AG04450 (cell line): ENCODE measurements around the gene PHC2. TPM values are rescaled to one million over a fixed set of nuclear protein-coding genes. Genes with fewer than 3 reads are reported as not detected.

Experiments
- CTCF ChIA-PET: fragments of 300-600, 350-600 bp; formaldehyde crosslinking; extraction: SDS; loops from one replicate; lab custom pipeline; 2022; ENCODE audit warnings: antibody characterized with exemption, inconsistent platforms; lab: Charles Lee
- POLR2A ChIA-PET: fragments of 350-600 bp; formaldehyde crosslinking; extraction: SDS; loops from one replicate; lab custom pipeline; 2021; ENCODE audit warnings: antibody characterized with exemption, inconsistent platforms; lab: Yijun Ruan, JAX
- DNase-seq: peaks from one replicate; pipeline ENCODE4 v3.0.0-alpha.2; 2011; ENCODE audit warnings: low read depth, low spot score
- H3K27ac ChIP-seq: one replicate; pipeline ENCODE4 v1.5.1; 2012; ENCODE audit warnings: low read depth, low read length, control low read depth
- H3K27me3 ChIP-seq: one replicate; pipeline ENCODE4 v1.6.0; 2012; ENCODE audit warnings: low read length; ENCODE audit not compliant: control insufficient read depth, insufficient read depth
- H3K4me3 ChIP-seq: 2 replicates; pipeline ENCODE4 v1.5.1; 2011; ENCODE audit warnings: mild to moderate bottlenecking, low read depth, low read length, control low read depth
- H3K9me3 ChIP-seq: 2 replicates; pipeline ENCODE4 v1.5.1; 2012; ENCODE audit warnings: low read length; ENCODE audit not compliant: control insufficient read depth, insufficient read depth
- polyA plus RNA-seq: library from polyadenylated mRNA; depleted of rRNA; stranded (reverse); fragments of >200 nt; gene quantifications from 2 replicates; pipeline ENCODE4 v1.2.3, GENCODE V29; 2011
- TF ChIP-seq, protein P1 (sequence below): IDR thresholded peaks from 2 replicates; pipeline ENCODE4 v1.5.1; 2011; ENCODE audit warnings: low read depth, low read length, control low read depth, inconsistent platforms

The PHC2 gene
- polyA plus RNA-seq, 1 experiment, result 47.1 TPM

DNA sequence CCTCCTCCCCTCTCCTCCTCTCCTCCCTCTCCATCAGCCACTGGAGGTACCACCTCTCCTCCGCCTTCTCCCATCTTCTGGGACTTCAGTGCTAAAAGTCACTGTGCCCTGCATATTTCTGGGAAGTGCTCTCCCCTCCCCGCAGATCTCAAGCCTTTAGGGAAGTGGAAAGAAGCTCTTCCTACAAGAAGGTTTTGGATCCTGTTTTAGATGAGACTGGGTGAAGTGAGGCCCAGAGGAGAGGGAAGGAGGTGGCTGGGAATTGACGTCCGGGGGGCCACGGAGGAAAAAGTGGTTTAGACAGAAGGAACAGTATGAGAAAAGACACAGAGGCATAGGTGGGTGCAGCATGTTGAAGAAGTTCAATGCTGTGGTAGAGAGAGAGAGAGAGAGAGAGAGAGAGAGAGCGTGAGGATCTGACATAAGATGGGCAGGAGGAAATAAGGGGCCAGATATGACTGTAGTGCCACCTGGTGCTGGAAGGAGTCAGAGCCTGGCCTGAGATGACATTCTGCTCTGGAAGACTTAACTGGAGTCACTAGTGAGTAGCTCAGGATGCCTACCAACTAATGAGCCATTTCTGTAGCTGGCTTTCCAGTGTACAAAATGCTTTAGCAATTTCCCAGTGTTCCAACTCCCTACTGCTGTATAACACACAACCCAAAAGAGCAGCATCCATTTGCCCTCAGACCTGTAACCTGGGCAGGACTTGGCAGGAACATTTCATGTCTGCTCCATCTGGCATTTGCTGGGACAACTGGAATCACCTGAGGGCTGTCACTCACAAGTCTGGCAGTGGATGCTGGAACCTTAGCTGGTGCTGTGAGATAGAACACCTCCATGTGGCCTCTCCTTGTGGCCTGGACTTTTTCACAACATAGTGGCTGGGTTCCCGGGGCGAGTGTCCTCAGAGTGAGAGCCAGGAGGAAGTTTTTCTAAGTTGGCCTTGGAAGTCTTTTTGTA lies 24.9 kb upstream of the PHC2 start:
- peak; percentile 72 for DNase-seq
- Histone ChIP-seq H3K27ac (no peak overlapping the region), H3K27me3 (no peaks in the 10 kb centered on the region), H3K9me3 (no peaks in the 10 kb centered on the region; the same call in 1 of the 2 replicates), H3K4me3 (no peak overlapping the region)
- CTCF ChIA-PET, result interaction anchor here (0.6 to 2.7 kb wide), 35 partner anchors 8 to 954 kb away, joined by 3 to 24 read pairs (median 4); no protein-coding TSS in a partner anchor
- TF ChIP-seq, protein P1, sequence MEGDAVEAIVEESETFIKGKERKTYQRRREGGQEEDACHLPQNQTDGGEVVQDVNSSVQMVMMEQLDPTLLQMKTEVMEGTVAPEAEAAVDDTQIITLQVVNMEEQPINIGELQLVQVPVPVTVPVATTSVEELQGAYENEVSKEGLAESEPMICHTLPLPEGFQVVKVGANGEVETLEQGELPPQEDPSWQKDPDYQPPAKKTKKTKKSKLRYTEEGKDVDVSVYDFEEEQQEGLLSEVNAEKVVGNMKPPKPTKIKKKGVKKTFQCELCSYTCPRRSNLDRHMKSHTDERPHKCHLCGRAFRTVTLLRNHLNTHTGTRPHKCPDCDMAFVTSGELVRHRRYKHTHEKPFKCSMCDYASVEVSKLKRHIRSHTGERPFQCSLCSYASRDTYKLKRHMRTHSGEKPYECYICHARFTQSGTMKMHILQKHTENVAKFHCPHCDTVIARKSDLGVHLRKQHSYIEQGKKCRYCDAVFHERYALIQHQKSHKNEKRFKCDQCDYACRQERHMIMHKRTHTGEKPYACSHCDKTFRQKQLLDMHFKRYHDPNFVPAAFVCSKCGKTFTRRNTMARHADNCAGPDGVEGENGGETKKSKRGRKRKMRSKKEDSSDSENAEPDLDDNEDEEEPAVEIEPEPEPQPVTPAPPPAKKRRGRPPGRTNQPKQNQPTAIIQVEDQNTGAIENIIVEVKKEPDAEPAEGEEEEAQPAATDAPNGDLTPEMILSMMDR, result peak; percentile 82
- POLR2A ChIA-PET, result interaction anchor here (0.5 to 0.9 kb wide), 5 partner anchors 64 to 523 kb away, joined by 3 to 9 read pairs (median 4); no protein-coding TSS in a partner anchor

DNA sequence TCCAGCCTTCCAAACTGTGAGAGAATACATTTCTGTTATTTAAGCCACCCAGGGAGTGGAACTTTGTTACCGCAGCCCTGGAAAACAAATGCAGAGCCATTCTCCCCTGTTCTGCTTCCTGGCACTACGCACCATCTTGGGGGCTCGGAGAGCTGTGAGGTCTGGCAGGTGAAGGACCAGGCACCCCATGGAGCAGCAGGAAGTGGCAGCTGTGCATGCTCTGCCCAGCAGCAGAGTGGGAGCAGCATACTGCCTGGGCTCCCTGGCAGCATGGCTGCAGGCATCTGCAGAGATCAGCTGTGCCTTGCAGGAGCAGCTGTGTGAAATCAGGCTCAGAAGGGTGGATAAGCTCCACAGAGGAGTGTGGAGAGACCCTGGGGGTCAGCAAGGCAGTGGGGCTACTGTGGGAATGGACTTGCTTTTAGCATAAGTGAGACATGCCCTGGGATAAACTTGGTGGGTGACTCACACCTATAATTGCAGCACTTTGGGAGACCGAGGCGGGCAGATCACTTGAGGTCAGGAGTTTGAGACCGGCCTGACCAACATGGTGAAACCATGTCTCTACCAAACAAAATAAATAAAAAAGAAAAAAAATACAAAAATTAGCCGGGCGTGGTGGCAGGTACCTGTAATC lies 23.9 kb upstream of the PHC2 start:
- DNase-seq, result no peak
- TF ChIP-seq, protein P1, result no peak
- ChIA-PET POLR2A (interaction anchor here (0.8 to 0.9 kb wide), 3 partner anchors 66 to 632 kb away, joined by 3 to 9 read pairs (median 4); no protein-coding TSS in a partner anchor), CTCF (interaction anchor here (0.6 to 2.7 kb wide), 17 partner anchors 10 to 320 kb away, joined by 3 to 24 read pairs (median 5); no protein-coding TSS in a partner anchor)
- Histone ChIP-seq H3K9me3 (no peaks in the 10 kb centered on the region; the same call in 1 of the 2 replicates), H3K27me3 (no peaks in the 10 kb centered on the region), H3K4me3 (no peak overlapping the region), H3K27ac (no peak overlapping the region)

DNA sequence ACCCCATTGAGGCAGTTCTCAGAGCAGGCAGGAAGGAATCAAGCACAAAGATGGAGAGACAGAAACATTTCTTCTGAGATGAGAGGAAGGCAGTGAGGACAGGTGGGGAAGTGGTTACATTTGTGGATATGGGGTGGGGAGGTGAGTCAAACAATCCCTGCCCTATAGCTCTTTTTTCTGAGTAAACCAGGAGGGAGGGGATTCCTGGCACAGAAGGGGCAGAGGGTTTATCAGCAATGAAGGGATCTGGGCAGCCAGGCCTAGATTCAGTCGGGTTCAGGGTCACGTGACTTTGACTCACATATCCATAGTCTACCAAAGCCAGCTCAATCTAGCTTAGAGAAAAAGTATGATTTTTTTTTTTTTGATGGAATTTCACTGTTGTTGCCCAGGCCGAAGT lies 15.7 kb upstream of the PHC2 start:
- TF ChIP-seq, protein P1, result no peak

DNA sequence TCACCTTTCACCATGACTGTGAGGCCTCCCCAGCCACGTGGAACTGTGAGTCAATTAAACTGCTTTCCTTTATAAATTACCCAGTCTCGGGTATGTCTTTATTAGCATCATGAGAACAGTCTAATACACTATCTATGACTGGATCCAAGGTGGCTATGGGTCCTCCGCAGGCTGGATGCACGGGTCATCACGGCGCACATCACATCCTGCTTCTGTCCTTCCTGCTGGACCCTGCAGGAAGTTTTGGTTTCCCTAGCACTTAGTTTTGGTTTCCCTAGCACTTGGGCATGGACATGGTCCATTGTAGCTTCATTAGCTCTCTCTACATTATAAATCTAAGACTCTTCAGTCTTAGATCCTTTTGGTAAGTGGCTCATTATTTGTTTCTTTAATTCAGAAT lies 14.2 kb upstream of the PHC2 start:
- Histone ChIP-seq H3K27me3 (no peaks in the 10 kb centered on the region), H3K9me3 (no peaks in the 10 kb centered on the region), H3K27ac (no peak overlapping the region), H3K4me3 (no peak overlapping the region)
- POLR2A ChIA-PET, result no interaction called here
- CTCF ChIA-PET, result interaction anchor here (1.9 to 3.3 kb wide), 2 partner anchors 10 to 26 kb away, joined by 9 to 19 read pairs; no protein-coding TSS in a partner anchor
- no peak for DNase-seq
- TF ChIP-seq, protein P1, result no peak

More for the DNA sequence above, 15.7 kb upstream of the PHC2 start:
- Histone ChIP-seq H3K4me3 (no peak overlapping the region), H3K27me3 (no peaks in the 10 kb centered on the region), H3K9me3 (no peaks in the 10 kb centered on the region), H3K27ac (no peak overlapping the region)
- DNase-seq, result no peak
- POLR2A ChIA-PET, result no interaction called here
- CTCF ChIA-PET, result interaction anchor here (0.6 to 3.3 kb wide), 4 partner anchors 9 to 403 kb away, joined by 3 to 19 read pairs (median 7); no protein-coding TSS in a partner anchor
